H1 (cell line): Measurements from ENCODE around the gene TKFC. TPM values are rescaled to one million over a fixed set of nuclear protein-coding genes. Genes with fewer than 3 reads are reported as not detected.

ENCODE experiments used
- CTCF ChIA-PET: fragments of 300-600 bp; sonication (Branson Sonifier 250); formaldehyde crosslinking; loops from one replicate; lab custom pipeline; 2021; ENCODE audit not compliant: partially characterized antibody; lab: Charles Lee
- POLR2A ChIA-PET: fragments of 300-600 bp; sonication (Branson Sonifier 250); formaldehyde crosslinking; loops from one replicate; lab custom pipeline; 2021; ENCODE audit warnings: inconsistent platforms; ENCODE audit not compliant: partially characterized antibody; lab: Charles Lee
- DNase-seq, 2 experiments: peaks; one replicate each; pipeline versions ENCODE4 v3.0.0 to v3.0.0-alpha.2; 2010 to 2022; ENCODE audit warnings: low spot score in 2 of 2, low read depth in 1 of 2, mixed read lengths in 1 of 2
- FAIRE-seq: peaks from 2 replicates; lab custom pipeline; 2011; peaks lifted over from hg19 to GRCh38; lab: Jason Lieb, UNC
- H2AFZ ChIP-seq: 2 replicates; pipeline ENCODE4 v1.8.1; 2012; ENCODE audit warnings: low read length, inconsistent platforms
- H2AK5ac ChIP-seq: 2 replicates; pipeline ENCODE4 v1.6.1; 2013; ENCODE audit warnings: low read depth, low read length
- H2BK120ac ChIP-seq: replicated peaks from 2 replicates; pipeline ENCODE3; 2013; ENCODE audit warnings: low read depth, low read length, inconsistent platforms
- H2BK12ac ChIP-seq: 2 replicates; pipeline ENCODE4 v1.6.1; 2013; ENCODE audit warnings: low read depth, low read length
- H2BK15ac ChIP-seq: 2 replicates; pipeline ENCODE4 v1.6.1; 2013; ENCODE audit warnings: low read length
- H2BK20ac ChIP-seq: 2 replicates; pipeline ENCODE4 v1.6.1; 2013; ENCODE audit warnings: low read length
- H2BK5ac ChIP-seq: 2 replicates; pipeline ENCODE4 v1.6.1; 2013; ENCODE audit warnings: low read depth, low read length
- H3K14ac ChIP-seq: 2 replicates; pipeline ENCODE4 v1.6.1; 2013; ENCODE audit warnings: inconsistent platforms; ENCODE audit not compliant: insufficient read length
- H3K18ac ChIP-seq: 2 replicates; pipeline ENCODE4 v1.6.1; 2013; ENCODE audit warnings: low read length; ENCODE audit errors: extremely low read depth
- H3K23ac ChIP-seq: 2 replicates; pipeline ENCODE4 v1.6.1; 2013; ENCODE audit warnings: inconsistent platforms; ENCODE audit not compliant: insufficient read length
- H3K23me2 ChIP-seq: 2 replicates; pipeline ENCODE4 v1.6.1; 2013; ENCODE audit warnings: low read depth, low read length
- H3K27ac ChIP-seq: 2 replicates; pipeline ENCODE4 v1.6.1; 2011; ENCODE audit warnings: low read depth, low read length, inconsistent platforms
- H3K27me3 ChIP-seq, 4 experiments: replicated peaks in 1 of 4; 1 replicate in 1 of 4; 2 replicates in 3 of 4; pipeline versions ENCODE4 v1.6.1 to v1.8.1; 2011 to 2013; ENCODE audit warnings: low read length in 3 of 4, mild to moderate bottlenecking in 3 of 4, inconsistent platforms in 2 of 4, mixed read lengths in 2 of 4, moderate library complexity in 1 of 4; ENCODE audit not compliant: control insufficient read depth in 3 of 4, insufficient read depth in 3 of 4; ENCODE audit errors: extremely low read depth in 1 of 4
- H3K36me3 ChIP-seq, 4 experiments: 2 replicates each; pipeline versions ENCODE4 v1.6.1 to v1.8.1; 2011 to 2013; ENCODE audit warnings: mild to moderate bottlenecking in 4 of 4, low read length in 3 of 4, moderate library complexity in 2 of 4, control low read depth in 1 of 4, inconsistent platforms in 1 of 4; ENCODE audit not compliant: insufficient read depth in 4 of 4, control insufficient read depth in 2 of 4
- H3K4ac ChIP-seq: replicated peaks from 2 replicates; pipeline ENCODE3; 2013; ENCODE audit warnings: low read length, low read depth, mixed read lengths, inconsistent platforms; ENCODE audit not compliant: insufficient read length
- H3K4me1 ChIP-seq, 4 experiments: replicated peaks in 1 of 4; 1 replicate in 1 of 4; 2 replicates in 3 of 4; pipeline versions ENCODE4 v1.6.1 to v1.8.1; 2011 to 2013; ENCODE audit warnings: low read length in 3 of 4, inconsistent platforms in 2 of 4, mixed read lengths in 1 of 4; ENCODE audit not compliant: insufficient read depth in 4 of 4, control insufficient read depth in 3 of 4
- H3K4me2 ChIP-seq, 2 experiments: 2 replicates each; pipeline versions ENCODE4 v1.6.1 to v1.8.1; 2011 to 2013; ENCODE audit warnings: low read depth in 2 of 2, low read length in 2 of 2, control low read depth in 1 of 2, inconsistent platforms in 1 of 2, mild to moderate bottlenecking in 1 of 2; ENCODE audit not compliant: insufficient read depth in 1 of 2
- H3K4me3 ChIP-seq, 4 experiments: fragments of 200-600, 300-600 bp in 1 of 4; sonication (generic), shearing (Covaris generic), sonication (Bioruptor Twin) in 1 of 4; 2 replicates each; pipeline versions ENCODE4 v1.5.1 to v1.8.1; 2011 to 2016; ENCODE audit warnings: low read length in 4 of 4, low read depth in 3 of 4, control low read depth in 2 of 4, inconsistent platforms in 2 of 4, mild to moderate bottlenecking in 2 of 4, mixed read lengths in 1 of 4, moderate library complexity in 1 of 4; ENCODE audit not compliant: insufficient read depth in 2 of 4; ENCODE audit errors: extremely low read depth in 1 of 4
- H3K56ac ChIP-seq: replicated peaks from 2 replicates; pipeline ENCODE3; 2013; ENCODE audit warnings: low read depth, mild to moderate bottlenecking, mixed read lengths, low read length, inconsistent platforms; ENCODE audit not compliant: insufficient read length
- H3K79me1 ChIP-seq: 2 replicates; pipeline ENCODE4 v1.6.1; 2013; ENCODE audit warnings: low read depth, low read length, control low read depth
- H3K79me2 ChIP-seq, 2 experiments: 2 replicates each; pipeline versions ENCODE4 v1.6.1 to v1.8.1; 2012 to 2013; ENCODE audit warnings: low read length in 2 of 2, mild to moderate bottlenecking in 2 of 2, inconsistent platforms in 1 of 2; ENCODE audit not compliant: insufficient read depth in 2 of 2, control insufficient read depth in 1 of 2
- H3K9ac ChIP-seq, 4 experiments: replicated peaks in 1 of 4; 1 replicate in 1 of 4; 2 replicates in 3 of 4; pipeline versions ENCODE4 v1.6.1 to v1.8.1; 2011 to 2013; ENCODE audit warnings: low read depth in 3 of 4, low read length in 3 of 4, control low read depth in 2 of 4, mild to moderate bottlenecking in 2 of 4, moderate library complexity in 2 of 4, inconsistent platforms in 1 of 4; ENCODE audit errors: extremely low read depth in 1 of 4
- H3K9me3 ChIP-seq, 2 experiments: 2 replicates each; pipeline versions ENCODE4 v1.6.1 to v1.8.1; 2012 to 2013; ENCODE audit warnings: mild to moderate bottlenecking in 2 of 2, moderate library complexity in 2 of 2, control low read depth in 1 of 2, inconsistent platforms in 1 of 2, low read depth in 1 of 2, low read length in 1 of 2, mixed read lengths in 1 of 2; ENCODE audit not compliant: insufficient read depth in 2 of 2
- H4K20me1 ChIP-seq, 2 experiments: replicated peaks in 1 of 2; 2 replicates each; pipeline versions ENCODE3 to v1.8.1; 2011 to 2013; ENCODE audit warnings: inconsistent platforms in 2 of 2, low read length in 2 of 2, mild to moderate bottlenecking in 1 of 2; ENCODE audit not compliant: insufficient read depth in 2 of 2, control insufficient read depth in 1 of 2
- H4K5ac ChIP-seq: 2 replicates; pipeline ENCODE4 v1.6.1; 2013; ENCODE audit warnings: low read length, low read depth, mixed read lengths, inconsistent platforms; ENCODE audit not compliant: insufficient read length
- H4K8ac ChIP-seq: 2 replicates; pipeline ENCODE4 v1.8.0; 2013; ENCODE audit warnings: mild to moderate bottlenecking, moderate library complexity, low read length, inconsistent platforms; ENCODE audit not compliant: insufficient read depth; ENCODE audit errors: extremely low read depth
- H4K91ac ChIP-seq: replicated peaks from 2 replicates; pipeline ENCODE3; 2013; ENCODE audit warnings: low read length, mixed read lengths, inconsistent platforms; ENCODE audit not compliant: insufficient read length
- ASH2L ChIP-seq: fragments of 200-600, 300-600 bp; sonication (generic); IDR thresholded peaks from one replicate; pipeline ENCODE4 v1.7.1; 2017; ENCODE audit warnings: low read length
- BRCA1 ChIP-seq: IDR thresholded peaks from 2 replicates; pipeline ENCODE4 v1.6.1; 2012; ENCODE audit warnings: low read depth, low read length, improper control_type of control experiment
- MAFK ChIP-seq: IDR thresholded peaks from 2 replicates; pipeline ENCODE4 v1.6.1; 2012; ENCODE audit warnings: low read depth, mild to moderate bottlenecking, improper control_type of control experiment, low read length
- POLR2A ChIP-seq, 2 experiments: IDR thresholded peaks; 1 replicate in 1 of 2; 2 replicates in 1 of 2; pipeline ENCODE4 v1.6.1; 2011; ENCODE audit warnings: low read depth in 2 of 2, low read length in 2 of 2, mild to moderate bottlenecking in 2 of 2; ENCODE audit errors: control extremely low read depth in 1 of 2
- POLR2AphosphoS5 ChIP-seq: IDR thresholded peaks from 2 replicates; pipeline ENCODE4 v1.6.1; 2011; ENCODE audit warnings: low read depth, low read length
- RAD21 ChIP-seq, 2 experiments: IDR thresholded peaks in 1 of 2; conservative IDR thresholded peaks in 1 of 2; 2 replicates each; pipeline ENCODE4 v1.6.1; 2011; ENCODE audit warnings: low read depth in 2 of 2, low read length in 2 of 2, improper control_type of control experiment in 1 of 2, inconsistent platforms in 1 of 2, mild to moderate bottlenecking in 1 of 2, moderate library complexity in 1 of 2
- SP2 ChIP-seq: IDR thresholded peaks from 2 replicates; pipeline ENCODE4 v1.6.1; 2012; ENCODE audit warnings: mild to moderate bottlenecking, low read length, inconsistent platforms
- SP4 ChIP-seq: IDR thresholded peaks from 2 replicates; pipeline ENCODE4 v1.6.1; 2012; ENCODE audit warnings: low read length, inconsistent platforms
- SUZ12 ChIP-seq: fragments of 200-600 bp; sonication (generic); IDR thresholded peaks from 2 replicates; pipeline ENCODE4 v1.6.1; 2012; ENCODE audit warnings: mild to moderate bottlenecking, inconsistent platforms, low read length, moderate library complexity, mixed read lengths
- WGBS, 2 experiments: shearing (Covaris generic) in 1 of 2; methylation state at CpG; one replicate each; pipeline versions ENCODE4 v1.1.6 to v1.1.7; 2013 to 2015; ENCODE audit warnings: low lambda C conversion rate in 2 of 2, mixed read lengths in 2 of 2, inconsistent platforms in 1 of 2, low coverage in 1 of 2, missing lambda C conversion rate in 1 of 2; ENCODE audit not compliant: insufficient replicate concordance in 2 of 2, insufficient coverage in 1 of 2, insufficient read length in 1 of 2; ENCODE audit errors: extremely low coverage in 1 of 2, missing lambda C conversion rate in 1 of 2; 5-methylcytosine and 5-hydroxymethylcytosine counted together
- polyA plus RNA-seq, 7 experiments: library from polyadenylated mRNA; depleted of rRNA in 3 of 7; stranded (reverse) in 5 of 7; unstranded in 2 of 7; fragments of >200 nt in 5 of 7; fragments of 200-250 nt in 2 of 7; gene quantifications; 1 replicate in 5 of 7; 2 replicates in 1 of 7; 4 replicates in 1 of 7; pipeline versions ENCODE4 v1.2.1 to v1.2.3, GENCODE V29; 2011 to 2013; ENCODE audit warnings: missing spikeins in 2 of 7, mixed read lengths in 2 of 7
- total RNA-seq: library from RNA; stranded (reverse); fragmentation: NEBNext Ultra II Directional; extraction: Animal tissue kit (Norgen Biotek cat#: 25700); gene quantifications from 2 replicates; pipeline ENCODE4 v1.2.1, GENCODE V29; 2021

TKFC gene
- total and polyA plus RNA-seq, 2 of the 8 experiments (the other 6 are each of a cell fraction or from before 2014, with no cell fraction given): 53.5 to 55.0 TPM

DNA sequence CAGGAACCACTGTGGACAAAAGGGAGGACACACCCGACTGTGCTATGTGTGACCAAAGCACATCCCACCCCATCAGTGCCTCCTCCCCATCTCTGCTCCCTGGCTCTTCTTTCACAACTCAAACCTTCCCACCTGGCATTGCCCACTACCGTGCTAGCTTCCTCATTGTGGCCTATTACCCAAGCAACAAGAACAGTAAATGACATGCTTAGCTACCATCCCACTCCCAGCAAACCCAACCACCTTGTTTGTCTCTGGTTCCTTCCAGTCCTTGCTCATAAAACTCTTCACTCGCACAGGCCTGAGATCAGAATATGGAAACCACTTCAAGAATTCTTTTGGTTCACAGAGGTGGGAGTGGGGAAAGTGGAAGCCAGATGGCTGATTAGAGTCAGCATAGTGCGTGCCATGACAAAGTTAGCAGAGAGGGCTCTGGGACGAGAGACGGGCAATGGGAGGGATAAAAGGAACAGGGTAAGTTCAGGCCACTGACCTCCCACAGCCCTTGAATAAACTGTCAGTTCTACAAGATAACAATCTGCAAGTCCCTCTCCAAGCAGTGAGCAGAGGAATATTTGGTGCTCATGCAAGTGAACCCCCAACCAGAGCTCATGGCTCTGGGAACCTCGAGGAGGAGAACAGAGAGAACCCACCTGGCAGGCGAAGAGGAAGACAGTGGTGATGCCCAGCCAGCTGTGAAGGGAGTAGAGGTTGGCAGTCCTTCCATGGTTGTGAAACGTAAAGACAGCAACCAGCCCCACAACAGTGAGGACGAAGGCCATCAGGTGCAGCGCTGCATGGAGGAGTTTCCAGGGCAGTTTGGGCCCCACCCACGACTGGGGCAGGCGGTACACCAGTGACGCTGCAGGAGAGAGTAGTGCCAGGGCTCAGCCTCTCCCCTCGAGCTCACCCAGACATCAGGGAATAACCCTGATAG lies 20.4 kb downstream of the TKFC start:
- no peak overlapping the region for H2BK15ac ChIP-seq
- H2AK5ac ChIP-seq: no peak overlapping the region
- no peaks in the 10 kb centered on the region for H3K79me2 ChIP-seq
- H2BK20ac ChIP-seq: no peak overlapping the region
- peaks cover 0 to 8% (median 4%) of the 10 kb centered on the region in 4 experiments; a peak in 5 of 8 replicates for H3K36me3 ChIP-seq
- H2BK5ac ChIP-seq: no peak overlapping the region
- no peaks in the 10 kb centered on the region for H3K27me3 ChIP-seq
- no peaks in the 10 kb centered on the region for H3K4me1 ChIP-seq
- H3K4me3 ChIP-seq: no peak overlapping the region
- TF ChIP-seq MAFK (no peak), POLR2A (IDR thresholded peaks at IDR 0.05; ENCODE audit: control extremely low read depth in 1 of 2, low read depth in 2 of 2, low read length in 2 of 2) (no peak), POLR2AphosphoS5 (no peak), BRCA1 (no peak), SP2 (no peak), SP4 (no peak), RAD21 (IDR thresholded peaks at IDR 0.05 in 1 of 2, conservative IDR thresholded peaks at IDR 0.05 in 1 of 2; ENCODE audit: low read depth in 2 of 2, low read length in 2 of 2) (no peak), SUZ12 (no peak), ASH2L (no peak)
- TF ChIP-seq, all 59 proteins: peak for 0
- Histone ChIP-seq H2AFZ (no peak overlapping the region), H3K4me2 (no peak overlapping the region), H3K23ac (no peak overlapping the region), H3K27ac (no peak overlapping the region), H2BK12ac (no peak overlapping the region), H3K79me1 (peaks cover 2% of the 10 kb centered on the region), H3K23me2 (no peaks in the 10 kb centered on the region), H4K8ac (no peak overlapping the region), H4K91ac (no peak overlapping the region), H3K18ac (no peak overlapping the region), H3K9me3 (no peaks in the 10 kb centered on the region), H3K56ac (no peak overlapping the region), H3K9ac (no peak overlapping the region), H3K4ac (no peak overlapping the region), H2BK120ac (no peak overlapping the region), H4K20me1 (peaks cover 0 to 5% of the 10 kb centered on the region in 2 experiments), H3K14ac (no peak overlapping the region), H4K5ac (no peak overlapping the region)
- no peak for DNase-seq
- POLR2A ChIA-PET: interaction anchor here (1.9 to 39.7 kb wide), 3 partner anchors 1 to 38 kb away, joined by 7 to 1106 read pairs (median 1106); partner anchors contain the start of genes CYB561A3, DDB1, TKFC and TMEM138
- FAIRE-seq: no peak
- CTCF ChIA-PET: interaction anchor here (3.8 to 22.8 kb wide), 2 partner anchors 16 to 32 kb away, joined by 27 to 255 read pairs; partner anchors contain the start of genes DDB1 and TKFC
- WGBS, 2 experiments: 89% methylated on average over 15 of the region's 15 CpGs; no CpG with 5 or more reads in 1 of the 2 experiments
